CD14-positive monocyte (primary cell): ENCODE results near the gene CTAGE15. TPM values are rescaled to one million over a fixed set of nuclear protein-coding genes. Genes with fewer than 3 reads are reported as not detected.
"Not testable (repeated sequence)": the region's sequence is repeated elsewhere in the genome, so short reads cannot be mapped to it uniquely, and the experiment has no call there.

Experiments used
- DNase-seq, 3 donors: peaks; one replicate each; pipeline ENCODE4 v3.0.0-alpha.2; 2011 to 2022
- H2AFZ ChIP-seq: 2 replicates; pipeline ENCODE4 v1.6.0; 2012; ENCODE audit warnings: mild to moderate bottlenecking, low read depth, low read length, inconsistent platforms; ENCODE audit not compliant: insufficient read depth, poor library complexity, severe bottlenecking
- H3K27ac ChIP-seq, 2 donors: 1 replicate in 1 of 2; 2 replicates in 1 of 2; pipeline ENCODE4 v1.5.1; 2012 to 2013; ENCODE audit warnings: low read length in 2 of 2, control low read depth in 1 of 2, inconsistent platforms in 1 of 2, low read depth in 1 of 2, mild to moderate bottlenecking in 1 of 2
- H3K27me3 ChIP-seq, 2 donors: one replicate each; pipeline versions ENCODE4 v1.6.0 to v1.6.1; 2011 to 2013; ENCODE audit warnings: low read length in 2 of 2; ENCODE audit not compliant: control insufficient read depth in 2 of 2, insufficient read depth in 2 of 2
- H3K36me3 ChIP-seq, 2 donors: replicated peaks in 1 of 2; 1 replicate in 1 of 2; 2 replicates in 1 of 2; pipeline versions ENCODE4 v1.5.1 to v1.6.1; 2012 to 2013; ENCODE audit warnings: low read length in 2 of 2, control low read depth in 1 of 2, inconsistent platforms in 1 of 2, mild to moderate bottlenecking in 1 of 2; ENCODE audit not compliant: insufficient read depth in 2 of 2, control insufficient read depth in 1 of 2
- H3K4me1 ChIP-seq, 2 donors: 1 replicate in 1 of 2; 2 replicates in 1 of 2; pipeline versions ENCODE4 v1.5.1 to v1.6.1; 2012 to 2013; ENCODE audit warnings: low read length in 2 of 2, control low read depth in 1 of 2, inconsistent platforms in 1 of 2, mild to moderate bottlenecking in 1 of 2, moderate library complexity in 1 of 2; ENCODE audit not compliant: insufficient read depth in 2 of 2, control insufficient read depth in 1 of 2
- H3K4me2 ChIP-seq: replicated peaks from 2 replicates; pipeline ENCODE3; 2012; ENCODE audit warnings: low read length, moderate library complexity, mild to moderate bottlenecking; ENCODE audit not compliant: poor library complexity, severe bottlenecking; ENCODE audit errors: extremely low read depth
- H3K4me3 ChIP-seq, 3 experiments: fragments of 200-600 bp in 1 of 3; sonication (generic) in 1 of 3; replicated peaks in 1 of 3; 1 replicate in 2 of 3; 2 replicates in 1 of 3; pipeline ENCODE4 v1.5.1; 2011 to 2013; ENCODE audit warnings: low read length in 3 of 3, mild to moderate bottlenecking in 3 of 3, control low read depth in 2 of 3, low read depth in 2 of 3, inconsistent platforms in 1 of 3, moderate library complexity in 1 of 3
- H3K79me2 ChIP-seq: 2 replicates; pipeline ENCODE4 v1.6.0; 2012; ENCODE audit warnings: mild to moderate bottlenecking, control low read depth, inconsistent platforms, low read length, moderate library complexity; ENCODE audit not compliant: insufficient read depth
- H3K9ac ChIP-seq: 2 replicates; pipeline ENCODE4 v1.6.0; 2017; ENCODE audit warnings: low read length, mild to moderate bottlenecking; ENCODE audit not compliant: insufficient read depth, poor library complexity, severe bottlenecking
- H3K9me3 ChIP-seq, 2 donors: replicated peaks in 1 of 2; 1 replicate in 1 of 2; 2 replicates in 1 of 2; pipeline versions ENCODE4 v1.5.1 to v1.6.1; 2012 to 2013; ENCODE audit warnings: low read length in 2 of 2, control low read depth in 1 of 2; ENCODE audit not compliant: control insufficient read depth in 1 of 2, insufficient read depth in 1 of 2
- H4K20me1 ChIP-seq: 2 replicates; pipeline ENCODE4 v1.6.0; 2012; ENCODE audit warnings: mild to moderate bottlenecking, low read length, control low read depth, moderate library complexity; ENCODE audit not compliant: insufficient read depth
- H3K27ac Mint-ChIP-seq, 7 donors: one replicate each; pipeline ENCODE4 v1.8.0; 2020; ENCODE audit warnings: mild to moderate bottlenecking in 7 of 7, mixed read lengths in 7 of 7, moderate library complexity in 6 of 7, inconsistent platforms in 2 of 7
- H3K27me3 Mint-ChIP-seq, 3 donors: one replicate each; pipeline ENCODE4 v1.8.0; 2021 to 2022; ENCODE audit warnings: low read depth in 3 of 3, mild to moderate bottlenecking in 3 of 3, mixed read lengths in 3 of 3, moderate library complexity in 3 of 3, inconsistent platforms in 1 of 3
- H3K36me3 Mint-ChIP-seq, 2 donors: one replicate each; pipeline ENCODE4 v1.8.0; 2020; ENCODE audit warnings: mixed read lengths in 2 of 2, inconsistent platforms in 1 of 2, mild to moderate bottlenecking in 1 of 2
- H3K4me1 Mint-ChIP-seq: one replicate; pipeline ENCODE4 v1.8.0; 2020; ENCODE audit warnings: mild to moderate bottlenecking, mixed read lengths
- H3K4me3 Mint-ChIP-seq, 2 donors: one replicate each; pipeline ENCODE4 v1.8.0; 2020; ENCODE audit warnings: mild to moderate bottlenecking in 2 of 2, mixed read lengths in 2 of 2, moderate library complexity in 1 of 2
- H3K9me3 Mint-ChIP-seq, 7 donors: one replicate each; pipeline ENCODE4 v1.8.0; 2020 to 2022; ENCODE audit warnings: mixed read lengths in 7 of 7, mild to moderate bottlenecking in 6 of 7, moderate library complexity in 6 of 7, inconsistent platforms in 2 of 7
- WGBS: methylation state at CpG from one replicate; pipeline ENCODE4 v1.1.5; 2013; ENCODE audit warnings: missing lambda C conversion rate; ENCODE audit not compliant: insufficient coverage; 5-methylcytosine and 5-hydroxymethylcytosine counted together
- intact Hi-C, 2 donors: fragments of 100-400 bp; cut with micrococcal nuclease; formaldehyde crosslinking; loops; one replicate each; pipeline versions ENCODE4 v1.15.0 to v1.15.1; 2023
- polyA plus RNA-seq, 3 donors: library from polyadenylated mRNA; depleted of rRNA in 1 of 3; unstranded in 2 of 3; stranded (reverse) in 1 of 3; fragments of 300-500 nt in 2 of 3; fragments of >200 nt in 1 of 3; fragmentation: Illumina TruSeq in 2 of 3; gene quantifications; 1 replicate in 2 of 3; 2 replicates in 1 of 3; pipeline ENCODE4 v1.2.3, GENCODE V29; 2012 to 2021

CTAGE15 gene
- polyA plus RNA-seq, 3 donors: 0.04 TPM; not detected in 2

DNA sequence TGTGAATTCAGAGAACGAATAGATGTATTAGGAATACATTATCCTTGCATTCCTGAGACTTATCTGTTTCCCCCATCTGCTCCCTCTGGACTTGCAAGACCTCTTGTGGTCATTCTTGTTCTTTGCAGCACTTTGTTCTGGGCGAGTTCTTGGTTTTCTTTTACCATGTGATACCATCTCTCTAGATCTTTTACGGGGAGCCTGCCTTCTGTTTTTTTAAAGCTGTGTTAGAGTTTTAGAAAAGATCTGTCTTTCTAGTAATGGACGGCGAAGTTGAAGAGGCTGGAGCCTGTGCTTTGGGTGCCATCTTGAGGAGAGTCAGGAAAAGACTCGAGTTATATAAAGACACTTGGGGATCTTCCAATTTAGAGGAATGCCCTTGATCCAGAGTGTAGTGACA lies 8.3 kb upstream of the CTAGE15 start:
- H3K36me3 Mint-ChIP-seq, H3K9me3 Mint-ChIP-seq, H3K4me3 Mint-ChIP-seq, H3K27me3 ChIP-seq, H3K4me3 ChIP-seq, H3K27me3 Mint-ChIP-seq, H3K4me1 ChIP-seq, H4K20me1 ChIP-seq, H3K4me1 Mint-ChIP-seq, intact Hi-C loops, H2AFZ ChIP-seq, H3K36me3 ChIP-seq, H3K9me3 ChIP-seq, H3K9ac ChIP-seq, H3K4me2 ChIP-seq, H3K27ac ChIP-seq, DNase-seq, H3K79me2 ChIP-seq, H3K27ac Mint-ChIP-seq: not testable (repeated sequence)
- WGBS: no CpG with 5 or more reads among the region's 6 CpGs

DNA sequence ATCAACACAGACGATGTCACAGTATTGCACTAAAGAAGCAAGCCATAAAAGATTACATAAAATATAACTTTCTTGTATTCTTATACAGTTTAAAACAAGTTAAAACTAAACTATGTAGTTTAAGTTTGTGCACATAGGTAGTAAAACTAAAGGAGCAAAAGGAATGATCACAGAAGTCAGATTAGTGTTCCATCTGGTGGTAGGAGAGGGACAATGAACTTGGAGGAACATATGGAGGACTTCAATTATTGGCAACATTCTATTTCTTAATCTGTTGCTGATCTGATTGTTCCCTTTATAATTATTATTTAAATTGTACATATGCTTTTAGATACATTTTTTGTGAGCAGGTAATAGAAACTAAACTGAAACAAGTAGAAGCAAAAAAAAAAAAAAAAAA lies 5.6 kb upstream of the CTAGE15 start:
- H3K27ac Mint-ChIP-seq, H3K9me3 Mint-ChIP-seq, H3K79me2 ChIP-seq, H3K27me3 ChIP-seq, H3K36me3 Mint-ChIP-seq, intact Hi-C loops, H3K4me2 ChIP-seq, H2AFZ ChIP-seq, H3K4me1 Mint-ChIP-seq, H3K9me3 ChIP-seq, H3K4me3 Mint-ChIP-seq, DNase-seq, H3K9ac ChIP-seq, H4K20me1 ChIP-seq, H3K27ac ChIP-seq, H3K4me1 ChIP-seq, H3K36me3 ChIP-seq, H3K4me3 ChIP-seq, H3K27me3 Mint-ChIP-seq: not testable (repeated sequence)
- no CpG with 5 or more reads among the region's 1 CpG for WGBS

DNA sequence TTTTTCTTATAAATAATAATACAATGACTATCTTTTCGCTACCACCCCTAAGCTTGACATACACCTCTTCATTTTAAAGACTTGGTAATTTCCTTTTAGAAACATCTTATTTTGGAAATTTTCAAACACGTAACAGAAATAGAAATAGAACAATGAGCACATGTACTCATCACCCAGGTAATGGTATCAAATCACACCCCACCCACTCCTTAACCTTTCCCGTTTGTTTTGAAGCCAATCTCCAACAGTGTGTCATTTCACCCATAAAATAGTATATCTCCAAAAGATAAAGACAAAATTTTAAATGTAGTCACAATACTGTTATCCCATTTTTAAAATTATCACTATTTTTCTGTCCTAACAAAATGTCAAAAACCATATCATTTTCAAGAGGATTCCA lies 16.6 kb downstream of the CTAGE15 start:
- not testable (repeated sequence) for DNase-seq

DNA sequence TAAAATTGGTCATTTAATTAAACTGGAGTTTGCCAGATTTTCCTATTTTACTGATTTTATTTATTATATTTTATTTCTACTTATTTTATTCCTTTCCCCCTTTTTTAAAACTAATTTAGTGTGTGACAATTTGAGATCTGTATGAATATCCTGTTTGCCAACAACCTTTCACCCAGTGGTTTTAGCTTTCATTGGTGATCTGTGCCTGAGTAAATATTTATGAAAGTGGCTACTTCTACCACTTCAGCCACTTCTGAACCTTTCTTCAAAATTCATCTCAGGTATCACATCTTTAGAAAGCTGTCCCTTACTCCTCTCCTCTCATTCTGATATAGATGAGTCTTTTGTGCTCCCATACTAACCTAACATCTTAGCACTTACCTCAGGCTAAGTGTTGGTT lies 18.3 kb downstream of the CTAGE15 start:
- DNase-seq, H3K27me3 ChIP-seq, H3K79me2 ChIP-seq, H3K9me3 ChIP-seq, H3K27ac ChIP-seq, H3K9ac ChIP-seq, H3K36me3 ChIP-seq, H3K27ac Mint-ChIP-seq, H3K4me2 ChIP-seq, intact Hi-C loops, H3K4me3 Mint-ChIP-seq, H2AFZ ChIP-seq, H4K20me1 ChIP-seq, H3K4me1 Mint-ChIP-seq, H3K4me3 ChIP-seq, H3K36me3 Mint-ChIP-seq, H3K9me3 Mint-ChIP-seq, H3K27me3 Mint-ChIP-seq, H3K4me1 ChIP-seq: not testable (repeated sequence)

More for the DNA sequence above, 16.6 kb downstream of the CTAGE15 start:
- H3K4me1 Mint-ChIP-seq, H4K20me1 ChIP-seq, H3K4me3 Mint-ChIP-seq, H3K4me3 ChIP-seq, H3K27ac Mint-ChIP-seq, H3K9me3 Mint-ChIP-seq, H3K36me3 ChIP-seq, H3K27me3 ChIP-seq, H3K4me2 ChIP-seq, intact Hi-C loops, H3K27me3 Mint-ChIP-seq, H3K79me2 ChIP-seq, H3K9ac ChIP-seq, H3K9me3 ChIP-seq, H2AFZ ChIP-seq, H3K27ac ChIP-seq, H3K4me1 ChIP-seq, H3K36me3 Mint-ChIP-seq: not testable (repeated sequence)
- WGBS: no CpG with 5 or more reads among the region's 3 CpGs

DNA sequence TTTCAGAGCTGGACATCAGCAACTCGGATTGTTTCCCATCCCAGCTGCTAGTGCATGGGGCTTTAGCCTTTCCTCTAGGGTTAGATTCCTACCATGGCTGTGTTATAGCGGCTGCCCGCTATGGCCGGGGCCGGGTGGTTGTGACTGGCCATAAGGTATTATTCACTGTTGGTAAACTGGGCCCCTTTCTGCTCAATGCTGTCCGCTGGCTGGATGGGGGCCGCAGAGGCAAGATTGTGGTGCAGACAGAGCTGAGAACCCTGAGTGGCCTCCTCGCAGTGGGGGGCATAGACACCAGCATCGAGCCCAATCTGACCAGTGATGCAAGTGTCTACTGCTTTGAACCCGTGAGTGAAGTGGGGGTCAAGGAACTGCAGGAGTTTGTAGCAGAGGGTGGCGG lies 26.5 kb downstream of the CTAGE15 start:
- H3K36me3 ChIP-seq, H3K27ac ChIP-seq, intact Hi-C loops, DNase-seq, H2AFZ ChIP-seq, H3K27me3 Mint-ChIP-seq, H3K27ac Mint-ChIP-seq, H3K9ac ChIP-seq, H3K4me3 ChIP-seq, H3K4me3 Mint-ChIP-seq, H3K4me2 ChIP-seq, H3K4me1 Mint-ChIP-seq, H3K9me3 Mint-ChIP-seq, H3K27me3 ChIP-seq, H3K36me3 Mint-ChIP-seq, H3K79me2 ChIP-seq, H3K4me1 ChIP-seq, H3K9me3 ChIP-seq, H4K20me1 ChIP-seq: not testable (repeated sequence)
- no CpG with 5 or more reads among the region's 11 CpGs for WGBS
